Peyer's patch (tissue), 4 donors: ENCODE measurements around the gene BEX4.

ENCODE experiments used
- CTCF ChIP-seq, 6 experiments: fragments of 450-650 bp in 4 of 6; fragments of 200-600 bp in 2 of 6; sonication (generic) in 1 of 6; IDR thresholded peaks; one replicate each; pipeline ENCODE4 v1.5.1; 2017 to 2019; ENCODE audit warnings: antibody characterized with exemption in 6 of 6, mild to moderate bottlenecking in 3 of 6, moderate library complexity in 1 of 6
- POLR2A ChIP-seq, 2 donors: fragments of 450-650 bp; IDR thresholded peaks; one replicate each; pipeline ENCODE4 v1.5.1; 2017; ENCODE audit warnings: antibody characterized with exemption in 2 of 2, mild to moderate bottlenecking in 2 of 2, moderate library complexity in 2 of 2

- TF ChIP-seq CTCF (IDR thresholded peaks at IDR 0.05) (no peak), POLR2A (IDR thresholded peaks at IDR 0.05) (no peak)
Measured at GRCh38 chrX:103170216-103170615, 44.7 kb upstream of the BEX4 start.
